Measurements from ENCODE around the gene LRRC51. TPM values are rescaled to one million over a fixed set of nuclear protein-coding genes. Genes with fewer than 3 reads are reported as not detected.

Gene LRRC51
- polyA plus RNA-seq, 1 donor from 2014 or later: 20.8 TPM

DNA sequence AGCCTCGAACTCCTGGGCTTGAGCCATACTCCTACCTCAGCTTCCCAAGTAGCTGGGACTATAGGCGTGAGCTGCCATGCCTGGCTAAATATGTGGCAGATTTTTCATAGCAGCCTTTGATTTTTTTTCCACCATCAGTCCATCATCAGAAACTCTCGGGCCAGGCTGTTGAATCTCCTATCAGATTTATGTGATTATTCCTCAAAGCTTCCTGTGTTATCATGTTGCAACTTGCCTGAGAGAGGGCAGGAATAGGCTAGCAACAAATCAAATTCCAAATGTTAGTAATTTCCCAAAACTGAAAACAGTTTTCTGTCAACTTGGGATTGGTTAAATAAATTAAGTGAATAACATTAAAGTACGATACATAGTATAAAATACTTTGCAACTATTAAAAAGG lies 3.4 kb downstream of the LRRC51 start:
- no peaks in the 10 kb centered on the region for H3K27me3 ChIP-seq (ENCODE audit: insufficient read depth, low read depth, low read length)
- H4K20me1 ChIP-seq (ENCODE audit: insufficient read depth): no peaks in the 10 kb centered on the region
- H3K9me2 ChIP-seq (ENCODE audit: insufficient read depth, low read length): no peaks in the 10 kb centered on the region
- H3F3A ChIP-seq (ENCODE audit: insufficient read depth, low read length, poor library complexity, severe bottlenecking): no peaks in the 10 kb centered on the region
- no peak overlapping the region for H3K4me3 ChIP-seq (ENCODE audit: low read length)
- no peaks in the 10 kb centered on the region for H3K9me3 ChIP-seq (ENCODE audit: low read length)
- H3K9ac ChIP-seq (ENCODE audit: low read length): no peak overlapping the region
- peaks cover 12% of the 10 kb centered on the region for H3K79me2 ChIP-seq (replicated peaks; ENCODE audit: insufficient read depth, low read length)
- H2AFZ ChIP-seq (ENCODE audit: low read depth, low read length): no peak overlapping the region
- H3K4me2 ChIP-seq (ENCODE audit: low read length): no peak overlapping the region
- no peak for TF ChIP-seq EP300 (conservative IDR thresholded peaks at IDR 0.05; ENCODE audit: poor library complexity, severe bottlenecking)
- TF ChIP-seq, protein P1, sequence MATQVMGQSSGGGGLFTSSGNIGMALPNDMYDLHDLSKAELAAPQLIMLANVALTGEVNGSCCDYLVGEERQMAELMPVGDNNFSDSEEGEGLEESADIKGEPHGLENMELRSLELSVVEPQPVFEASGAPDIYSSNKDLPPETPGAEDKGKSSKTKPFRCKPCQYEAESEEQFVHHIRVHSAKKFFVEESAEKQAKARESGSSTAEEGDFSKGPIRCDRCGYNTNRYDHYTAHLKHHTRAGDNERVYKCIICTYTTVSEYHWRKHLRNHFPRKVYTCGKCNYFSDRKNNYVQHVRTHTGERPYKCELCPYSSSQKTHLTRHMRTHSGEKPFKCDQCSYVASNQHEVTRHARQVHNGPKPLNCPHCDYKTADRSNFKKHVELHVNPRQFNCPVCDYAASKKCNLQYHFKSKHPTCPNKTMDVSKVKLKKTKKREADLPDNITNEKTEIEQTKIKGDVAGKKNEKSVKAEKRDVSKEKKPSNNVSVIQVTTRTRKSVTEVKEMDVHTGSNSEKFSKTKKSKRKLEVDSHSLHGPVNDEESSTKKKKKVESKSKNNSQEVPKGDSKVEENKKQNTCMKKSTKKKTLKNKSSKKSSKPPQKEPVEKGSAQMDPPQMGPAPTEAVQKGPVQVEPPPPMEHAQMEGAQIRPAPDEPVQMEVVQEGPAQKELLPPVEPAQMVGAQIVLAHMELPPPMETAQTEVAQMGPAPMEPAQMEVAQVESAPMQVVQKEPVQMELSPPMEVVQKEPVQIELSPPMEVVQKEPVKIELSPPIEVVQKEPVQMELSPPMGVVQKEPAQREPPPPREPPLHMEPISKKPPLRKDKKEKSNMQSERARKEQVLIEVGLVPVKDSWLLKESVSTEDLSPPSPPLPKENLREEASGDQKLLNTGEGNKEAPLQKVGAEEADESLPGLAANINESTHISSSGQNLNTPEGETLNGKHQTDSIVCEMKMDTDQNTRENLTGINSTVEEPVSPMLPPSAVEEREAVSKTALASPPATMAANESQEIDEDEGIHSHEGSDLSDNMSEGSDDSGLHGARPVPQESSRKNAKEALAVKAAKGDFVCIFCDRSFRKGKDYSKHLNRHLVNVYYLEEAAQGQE (IDR thresholded peaks at IDR 0.05; ENCODE audit: borderline replicate concordance): no peak
- no peak for TF ChIP-seq SMC3 (conservative IDR thresholded peaks at IDR 0.05; ENCODE audit: poor library complexity)
- TF ChIP-seq EZH2 (IDR thresholded peaks at IDR 0.05; ENCODE audit: borderline replicate concordance, insufficient read depth, low read length, poor library complexity, severe bottlenecking): no peak
- TF ChIP-seq RAD21 (conservative IDR thresholded peaks at IDR 0.05): no peak
- TF ChIP-seq MXI1 (conservative IDR thresholded peaks at IDR 0.05; ENCODE audit: poor library complexity, severe bottlenecking): no peak
- no peak for TF ChIP-seq TAF1 (IDR thresholded peaks at IDR 0.05; ENCODE audit: low read depth)
- TF ChIP-seq POLR2AphosphoS5 (IDR thresholded peaks at IDR 0.05): no peak
- H3K27ac ChIP-seq (ENCODE audit: low read length): no peak overlapping the region
- no peaks in the 10 kb centered on the region for H3K36me3 ChIP-seq (ENCODE audit: insufficient read depth, low read length)

DNA sequence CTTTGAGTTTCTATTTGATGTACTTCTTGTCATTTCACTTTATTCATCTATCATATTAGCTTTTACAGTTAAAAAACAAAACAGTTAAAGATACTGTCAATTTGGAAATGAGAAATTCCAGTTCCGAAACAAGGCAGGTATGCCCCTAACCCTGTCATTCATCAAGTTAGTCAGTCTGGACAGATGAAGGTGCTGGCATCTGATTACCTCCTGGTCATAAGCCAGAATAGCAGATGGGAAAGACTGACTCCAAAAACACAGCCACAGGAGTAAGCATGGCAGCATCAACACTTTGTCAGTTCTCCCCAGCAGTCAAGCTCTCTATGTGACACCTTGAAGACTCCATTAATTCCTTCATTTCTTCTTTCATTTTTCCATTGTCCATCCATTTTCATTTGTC lies 4.3 kb downstream of the LRRC51 start:
- Histone ChIP-seq H3K79me2 (replicated peaks; ENCODE audit: insufficient read depth, low read length) (peaks cover 3% of the 10 kb centered on the region), H3K36me3 (ENCODE audit: insufficient read depth, low read length) (no peaks in the 10 kb centered on the region), H3K4me3 (ENCODE audit: low read length) (no peak overlapping the region), H3K4me2 (ENCODE audit: low read length) (no peak overlapping the region), H3K27ac (ENCODE audit: low read length) (no peak overlapping the region), H2AFZ (ENCODE audit: low read depth, low read length) (no peak overlapping the region), H3K9me2 (ENCODE audit: insufficient read depth, low read length) (no peaks in the 10 kb centered on the region), H3K9me3 (ENCODE audit: low read length) (no peaks in the 10 kb centered on the region), H3K27me3 (ENCODE audit: insufficient read depth, low read depth, low read length) (no peaks in the 10 kb centered on the region), H3K9ac (ENCODE audit: low read length) (no peak overlapping the region), H3F3A (ENCODE audit: insufficient read depth, low read length, poor library complexity, severe bottlenecking) (no peaks in the 10 kb centered on the region), H4K20me1 (ENCODE audit: insufficient read depth) (no peaks in the 10 kb centered on the region)
- no peak for TF ChIP-seq EP300 (conservative IDR thresholded peaks at IDR 0.05; ENCODE audit: poor library complexity, severe bottlenecking)
- no peak for TF ChIP-seq MXI1 (conservative IDR thresholded peaks at IDR 0.05; ENCODE audit: poor library complexity, severe bottlenecking)
- TF ChIP-seq SMC3 (conservative IDR thresholded peaks at IDR 0.05; ENCODE audit: poor library complexity): no peak
- TF ChIP-seq RAD21 (conservative IDR thresholded peaks at IDR 0.05): no peak
- no peak for TF ChIP-seq EZH2 (IDR thresholded peaks at IDR 0.05; ENCODE audit: borderline replicate concordance, insufficient read depth, low read length, poor library complexity, severe bottlenecking)
- TF ChIP-seq TAF1 (IDR thresholded peaks at IDR 0.05; ENCODE audit: low read depth): no peak
- TF ChIP-seq POLR2AphosphoS5 (IDR thresholded peaks at IDR 0.05): no peak
- TF ChIP-seq, protein P2, sequence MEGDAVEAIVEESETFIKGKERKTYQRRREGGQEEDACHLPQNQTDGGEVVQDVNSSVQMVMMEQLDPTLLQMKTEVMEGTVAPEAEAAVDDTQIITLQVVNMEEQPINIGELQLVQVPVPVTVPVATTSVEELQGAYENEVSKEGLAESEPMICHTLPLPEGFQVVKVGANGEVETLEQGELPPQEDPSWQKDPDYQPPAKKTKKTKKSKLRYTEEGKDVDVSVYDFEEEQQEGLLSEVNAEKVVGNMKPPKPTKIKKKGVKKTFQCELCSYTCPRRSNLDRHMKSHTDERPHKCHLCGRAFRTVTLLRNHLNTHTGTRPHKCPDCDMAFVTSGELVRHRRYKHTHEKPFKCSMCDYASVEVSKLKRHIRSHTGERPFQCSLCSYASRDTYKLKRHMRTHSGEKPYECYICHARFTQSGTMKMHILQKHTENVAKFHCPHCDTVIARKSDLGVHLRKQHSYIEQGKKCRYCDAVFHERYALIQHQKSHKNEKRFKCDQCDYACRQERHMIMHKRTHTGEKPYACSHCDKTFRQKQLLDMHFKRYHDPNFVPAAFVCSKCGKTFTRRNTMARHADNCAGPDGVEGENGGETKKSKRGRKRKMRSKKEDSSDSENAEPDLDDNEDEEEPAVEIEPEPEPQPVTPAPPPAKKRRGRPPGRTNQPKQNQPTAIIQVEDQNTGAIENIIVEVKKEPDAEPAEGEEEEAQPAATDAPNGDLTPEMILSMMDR (IDR thresholded peaks at IDR 0.05; ENCODE audit: poor library complexity, severe bottlenecking): no peak
- TF ChIP-seq, protein P1 (IDR thresholded peaks at IDR 0.05; ENCODE audit: borderline replicate concordance): no peak
